SK-N-SH treated with all-trans-retinoic acid at 6 μM for 48 hours (cell line): ENCODE data around the gene CD6.

Experiments used
- ARNTL ChIP-seq: fragments of 450-650 bp; formaldehyde crosslinking; IDR thresholded peaks from 2 replicates; pipeline ENCODE4 v1.5.0; 2020; ENCODE audit warnings: low read depth, mild to moderate bottlenecking, moderate library complexity, borderline replicate concordance
- CSDC2 ChIP-seq: fragments of 250-450 bp; sonication (Bioruptor Pico); IDR thresholded peaks from 2 replicates; pipeline ENCODE4 v1.5.0; 2020; ENCODE audit warnings: mild to moderate bottlenecking, moderate library complexity

GRCh38 chr11:61042537-61042936 is 71.1 kb downstream of the CD6 start:
- TF ChIP-seq CSDC2 (CRISPR knock-in tag) (no peak), ARNTL (no peak)
